Kidney epithelial cell (primary cell): ENCODE data around the gene SLC5A1. TPM values are rescaled to one million over a fixed set of nuclear protein-coding genes. Genes with fewer than 3 reads are reported as not detected.

Experiments used
- DNase-seq: peaks from one replicate; pipeline ENCODE4 v3.0.0-alpha.2; 2010; ENCODE audit warnings: low read depth
- H3K27me3 ChIP-seq: 2 replicates; pipeline ENCODE4 v1.6.0; 2011; ENCODE audit warnings: low read length; ENCODE audit not compliant: control insufficient read depth, insufficient read depth
- H3K36me3 ChIP-seq: 2 replicates; pipeline ENCODE4 v1.5.1; 2011; ENCODE audit warnings: low read length; ENCODE audit not compliant: control insufficient read depth, insufficient read depth
- H3K4me3 ChIP-seq: 2 replicates; pipeline ENCODE4 v1.5.1; 2011; ENCODE audit warnings: low read depth, mild to moderate bottlenecking, control low read depth, low read length
- total RNA-seq: library from RNA; depleted of rRNA; stranded (reverse); fragments of >200 nt; gene quantifications from 2 replicates; pipeline ENCODE4 v1.2.3, GENCODE V29; 2015
- TF ChIP-seq, protein P1 (sequence below): IDR thresholded peaks from 2 replicates; pipeline ENCODE4 v1.5.1; 2011; ENCODE audit warnings: mild to moderate bottlenecking, moderate library complexity, low read length, control low read depth, inconsistent platforms; ENCODE audit not compliant: insufficient read depth, poor library complexity, severe bottlenecking

Gene SLC5A1
- total RNA-seq, 1 donor from 2014 or later, result 0.38 TPM

DNA sequence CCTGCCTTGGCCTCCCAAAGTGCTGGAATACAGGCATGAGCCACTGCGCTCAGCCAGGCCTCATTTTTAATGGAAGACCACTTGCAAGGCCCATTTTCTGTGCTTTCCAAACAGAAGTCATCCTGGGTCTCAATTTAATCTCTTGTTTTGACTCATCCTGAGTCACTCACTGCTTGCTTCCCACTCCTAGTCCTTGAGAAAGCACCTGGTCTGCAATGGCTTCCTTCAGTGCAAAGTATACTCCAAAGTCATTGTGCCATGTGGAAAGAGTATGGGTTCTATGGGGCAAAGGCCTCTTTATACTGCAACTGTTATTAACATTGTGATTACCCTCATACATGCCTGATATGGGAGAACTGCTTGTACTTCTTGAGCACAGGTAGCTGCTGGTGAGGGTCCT lies 18.3 kb upstream of the SLC5A1 start:
- no peaks in the 10 kb centered on the region for H3K36me3 ChIP-seq
- no peak overlapping the region for H3K4me3 ChIP-seq
- H3K27me3 ChIP-seq, result no peaks in the 10 kb centered on the region
- peak; percentile 34 for DNase-seq
- TF ChIP-seq, protein P1, sequence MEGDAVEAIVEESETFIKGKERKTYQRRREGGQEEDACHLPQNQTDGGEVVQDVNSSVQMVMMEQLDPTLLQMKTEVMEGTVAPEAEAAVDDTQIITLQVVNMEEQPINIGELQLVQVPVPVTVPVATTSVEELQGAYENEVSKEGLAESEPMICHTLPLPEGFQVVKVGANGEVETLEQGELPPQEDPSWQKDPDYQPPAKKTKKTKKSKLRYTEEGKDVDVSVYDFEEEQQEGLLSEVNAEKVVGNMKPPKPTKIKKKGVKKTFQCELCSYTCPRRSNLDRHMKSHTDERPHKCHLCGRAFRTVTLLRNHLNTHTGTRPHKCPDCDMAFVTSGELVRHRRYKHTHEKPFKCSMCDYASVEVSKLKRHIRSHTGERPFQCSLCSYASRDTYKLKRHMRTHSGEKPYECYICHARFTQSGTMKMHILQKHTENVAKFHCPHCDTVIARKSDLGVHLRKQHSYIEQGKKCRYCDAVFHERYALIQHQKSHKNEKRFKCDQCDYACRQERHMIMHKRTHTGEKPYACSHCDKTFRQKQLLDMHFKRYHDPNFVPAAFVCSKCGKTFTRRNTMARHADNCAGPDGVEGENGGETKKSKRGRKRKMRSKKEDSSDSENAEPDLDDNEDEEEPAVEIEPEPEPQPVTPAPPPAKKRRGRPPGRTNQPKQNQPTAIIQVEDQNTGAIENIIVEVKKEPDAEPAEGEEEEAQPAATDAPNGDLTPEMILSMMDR, result no peak

GRCh38 chr22:32030518-32031247 lies 12.4 kb upstream of the SLC5A1 start:
- TF ChIP-seq, protein P1, result no peak
- no peak for DNase-seq
- no peak overlapping the region for H3K4me3 ChIP-seq

DNA sequence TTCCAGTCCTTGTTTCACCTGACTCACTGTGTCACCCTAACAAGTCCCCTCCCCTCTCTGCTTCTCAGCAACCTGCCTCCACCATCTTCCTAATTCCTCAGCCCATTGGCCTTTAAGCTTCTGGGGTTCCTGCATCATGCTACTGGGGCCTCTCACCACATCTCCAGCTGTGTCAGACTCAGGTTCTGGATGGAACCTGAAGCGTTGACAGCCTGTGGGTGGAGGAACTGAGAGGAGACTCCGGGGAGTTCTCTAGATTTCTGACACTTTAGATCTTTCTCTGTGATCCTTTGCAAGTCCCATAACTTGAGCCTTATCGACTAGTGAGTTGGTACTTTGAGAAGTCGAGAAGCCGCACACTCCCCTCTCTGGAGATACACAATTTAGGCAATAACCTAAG lies 11.6 kb upstream of the SLC5A1 start:
- H3K36me3 ChIP-seq, result no peaks in the 10 kb centered on the region
- no peak overlapping the region for H3K4me3 ChIP-seq
- DNase-seq, result no peak
- H3K27me3 ChIP-seq, result no peaks in the 10 kb centered on the region
- TF ChIP-seq, protein P1, result no peak

More at GRCh38 chr22:32030518-32031247, 12.4 kb upstream of the SLC5A1 start:
- Histone ChIP-seq H3K36me3 (no peaks in the 10 kb centered on the region), H3K27me3 (no peaks in the 10 kb centered on the region)

DNA sequence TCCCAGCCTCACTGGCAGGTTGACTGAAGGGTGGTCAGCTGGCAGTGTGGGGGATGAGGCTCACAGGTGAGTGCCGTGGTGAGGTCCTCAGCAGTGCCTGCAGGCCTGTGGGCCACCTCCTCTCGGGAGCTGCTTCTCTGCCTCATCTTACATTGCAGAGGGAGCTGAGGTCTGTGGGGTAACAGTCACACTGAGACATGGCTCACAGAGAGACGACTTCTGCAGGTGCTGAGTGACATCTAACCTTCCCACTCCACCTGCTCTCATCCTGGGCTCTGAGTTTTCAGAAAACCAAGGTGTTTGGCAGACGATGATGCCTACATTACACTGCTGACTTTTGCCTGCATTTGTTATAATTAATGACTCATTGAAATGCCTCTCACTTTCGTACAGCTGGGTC lies 8.8 kb upstream of the SLC5A1 start:
- Histone ChIP-seq H3K27me3 (no peaks in the 10 kb centered on the region), H3K36me3 (no peaks in the 10 kb centered on the region), H3K4me3 (no peak overlapping the region)
- no peak for DNase-seq
- TF ChIP-seq, protein P1, result no peak

DNA sequence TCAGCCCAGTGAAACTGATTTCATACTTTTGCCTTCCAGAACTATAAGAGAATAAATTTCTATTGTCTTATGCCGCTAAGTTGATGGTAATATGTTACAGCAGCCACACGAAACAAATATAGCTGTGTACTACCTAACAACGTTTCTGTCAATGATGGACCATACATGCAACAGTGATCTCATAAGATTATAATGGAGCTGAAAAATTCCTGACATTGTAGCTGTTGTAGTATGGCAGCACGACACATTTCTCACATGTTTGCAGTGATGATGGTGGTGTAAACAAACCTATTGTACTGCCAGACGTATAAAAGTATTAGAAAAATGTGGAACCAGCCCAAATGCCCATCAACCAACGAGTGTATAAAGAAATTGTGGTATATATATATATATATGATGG lies 5.8 kb upstream of the SLC5A1 start:
- TF ChIP-seq, protein P1, result no peak
- H3K4me3 ChIP-seq, result no peak overlapping the region
- H3K36me3 ChIP-seq, result no peaks in the 10 kb centered on the region
- H3K27me3 ChIP-seq, result peaks cover 4% of the 10 kb centered on the region
- no peak for DNase-seq

- Histone ChIP-seq H3K4me3 (no peak overlapping the region), H3K27me3 (peaks cover 20% of the 10 kb centered on the region), H3K36me3 (no peaks in the 10 kb centered on the region)
- no peak for DNase-seq
- TF ChIP-seq, protein P1, result no peak
Measured at GRCh38 chr22:32040324-32040904, 2.6 kb upstream of the SLC5A1 start.
